RWPE2 (cell line): ENCODE measurements around the gene KIF18A.

Source experiments
- ATAC-seq: fragments of 200-7000 bp; cut with Tn5 transposase; 3 replicates; pipeline ENCODE4 v1.9.1; 2021; ENCODE audit warnings: low read depth
- DNase-seq: peaks from one replicate; pipeline ENCODE4 v3.0.0-alpha.2; 2020; ENCODE audit warnings: low spot score
- H3K27ac ChIP-seq: fragments of 450-650 bp; 2 replicates; pipeline ENCODE4 v1.5.1; 2017; ENCODE audit warnings: mild to moderate bottlenecking; ENCODE audit not compliant: poor library complexity, severe bottlenecking
- H3K27me3 ChIP-seq: fragments of 250-450 bp; sonication (Bioruptor Pico); 2 replicates; pipeline ENCODE4 v1.5.1; 2021; ENCODE audit warnings: mild to moderate bottlenecking, moderate library complexity; ENCODE audit not compliant: insufficient read depth, poor library complexity, severe bottlenecking
- H3K36me3 ChIP-seq: fragments of 250-450 bp; sonication (Bioruptor Pico); 2 replicates; pipeline ENCODE4 v1.5.1; 2020; ENCODE audit warnings: low read depth, mild to moderate bottlenecking, moderate library complexity
- H3K4me1 ChIP-seq: fragments of 250-450 bp; sonication (Bioruptor Pico); 2 replicates; pipeline ENCODE4 v1.5.1; 2021; ENCODE audit warnings: mild to moderate bottlenecking, moderate library complexity; ENCODE audit not compliant: insufficient read depth, poor library complexity, severe bottlenecking
- H3K4me3 ChIP-seq: fragments of 250-450 bp; sonication (Bioruptor Pico); 2 replicates; pipeline ENCODE4 v1.5.1; 2021; ENCODE audit warnings: mild to moderate bottlenecking, moderate library complexity; ENCODE audit not compliant: severe bottlenecking
- H3K9me3 ChIP-seq: fragments of 250-450 bp; sonication (Bioruptor Pico); 2 replicates; pipeline ENCODE4 v1.5.1; 2021; ENCODE audit warnings: mild to moderate bottlenecking, moderate library complexity; ENCODE audit not compliant: severe bottlenecking
- CTCF ChIP-seq: fragments of 450-650 bp; IDR thresholded peaks from one replicate; pipeline ENCODE4 v1.5.1; 2017; ENCODE audit warnings: mild to moderate bottlenecking, moderate library complexity; ENCODE audit not compliant: poor library complexity, severe bottlenecking

Gene KIF18A

GRCh38 chr11:28117712-28118111 lies 9.8 kb upstream of the KIF18A start:
- ATAC-seq (no peak), DNase-seq (no peak)
- Histone ChIP-seq H3K9me3 (no peaks in the 10 kb centered on the region), H3K36me3 (peaks cover 63% of the 10 kb centered on the region), H3K27me3 (no peaks in the 10 kb centered on the region), H3K4me3 (no peak overlapping the region), H3K27ac (no peak overlapping the region), H3K4me1 (peaks cover 10% of the 10 kb centered on the region)
- no peak for TF ChIP-seq CTCF

- H3K4me1 ChIP-seq: peaks cover 14% of the 10 kb centered on the region
- no peaks in the 10 kb centered on the region for H3K9me3 ChIP-seq
- DNase-seq (no peak), ATAC-seq (no peak)
- H3K36me3 ChIP-seq: peaks cover 62% of the 10 kb centered on the region
- TF ChIP-seq CTCF: no peak
- no peak overlapping the region for H3K4me3 ChIP-seq
- no peaks in the 10 kb centered on the region for H3K27me3 ChIP-seq
- H3K27ac ChIP-seq: no peak overlapping the region
These were observed 6.8 kb upstream of the KIF18A start for GRCh38 chr11:28114731-28115130.

GRCh38 chr11:28114116-28114515 lies 6.2 kb upstream of the KIF18A start:
- peaks cover 18% of the 10 kb centered on the region for H3K4me1 ChIP-seq
- no peak for DNase-seq
- H3K4me3 ChIP-seq: no peak overlapping the region
- no peak for ATAC-seq
- no peaks in the 10 kb centered on the region for H3K27me3 ChIP-seq
- TF ChIP-seq CTCF: no peak
- H3K36me3 ChIP-seq: peaks cover 62% of the 10 kb centered on the region
- H3K27ac ChIP-seq: no peak overlapping the region
- H3K9me3 ChIP-seq: no peaks in the 10 kb centered on the region

GRCh38 chr11:28110821-28111200 lies 2.9 kb upstream of the KIF18A start:
- no peak for ATAC-seq
- peaks cover 49% of the 10 kb centered on the region for H3K36me3 ChIP-seq
- H3K4me1 ChIP-seq: peaks cover 30% of the 10 kb centered on the region
- H3K27ac ChIP-seq: peak overlapping the region; percentile 80
- H3K27me3 ChIP-seq: no peaks in the 10 kb centered on the region
- peak overlapping the region; percentile 59 for H3K4me3 ChIP-seq
- DNase-seq: no peak
- no peaks in the 10 kb centered on the region for H3K9me3 ChIP-seq
- no peak for TF ChIP-seq CTCF

GRCh38 chr11:28110108-28110820 lies 2.3 kb upstream of the KIF18A start:
- peaks cover 43% of the 10 kb centered on the region for H3K36me3 ChIP-seq
- ATAC-seq: peak; percentile 71
- no peaks in the 10 kb centered on the region for H3K27me3 ChIP-seq
- H3K4me1 ChIP-seq: peaks cover 36% of the 10 kb centered on the region
- peak; percentile 77 for DNase-seq
- TF ChIP-seq CTCF: no peak
- no peaks in the 10 kb centered on the region for H3K9me3 ChIP-seq
- H3K27ac ChIP-seq: peak overlapping the region; percentile 80
- peak overlapping the region; percentile 59 for H3K4me3 ChIP-seq
